Activated T-helper 1 cell treated with anti-CD3 and anti-CD28 coated beads, Interleukin-12 subunit alpha, Interleukin-12 subunit beta, Interleukin-2, Interleukin-4 antibody, amounts not matched to agents 30 ng/mL and 10 ng/mL and 1 ng/mL, durations not matched to agents 14 hours and 24 hours and 36 hours (primary cell): ENCODE results near the gene CENPF. TPM values are rescaled to one million over a fixed set of nuclear protein-coding genes. Genes with fewer than 3 reads are reported as not detected.

Experiments
- DNase-seq: peaks from one replicate; pipeline ENCODE4 v3.0.0; 2021; ENCODE audit warnings: low spot score
- H3K27ac Mint-ChIP-seq: one replicate; pipeline ENCODE4 v1.8.0; 2021; ENCODE audit warnings: mild to moderate bottlenecking, mixed read lengths
- H3K27me3 Mint-ChIP-seq: one replicate; pipeline ENCODE4 v1.8.0; 2022; ENCODE audit warnings: mild to moderate bottlenecking, moderate library complexity, mixed read lengths; ENCODE audit not compliant: insufficient read depth
- H3K36me3 Mint-ChIP-seq: one replicate; pipeline ENCODE4 v1.8.0; 2021; ENCODE audit warnings: low read depth, mixed read lengths
- H3K4me1 Mint-ChIP-seq: one replicate; pipeline ENCODE4 v1.8.0; 2021; ENCODE audit warnings: low read depth, mixed read lengths
- H3K4me3 Mint-ChIP-seq: one replicate; pipeline ENCODE4 v1.8.0; 2021; ENCODE audit warnings: mild to moderate bottlenecking, moderate library complexity, mixed read lengths
- H3K9me3 Mint-ChIP-seq: one replicate; pipeline ENCODE4 v1.8.0; 2021; ENCODE audit warnings: mixed read lengths
- intact Hi-C: fragments of 100-400 bp; cut with micrococcal nuclease; formaldehyde crosslinking; loops from one replicate; pipeline ENCODE4 v1.15.1; 2024
- total RNA-seq: library from RNA; stranded (reverse); gene quantifications from 2 replicates; pipeline ENCODE4 v1.2.3, GENCODE V29; 2022

CENPF gene, protein sequence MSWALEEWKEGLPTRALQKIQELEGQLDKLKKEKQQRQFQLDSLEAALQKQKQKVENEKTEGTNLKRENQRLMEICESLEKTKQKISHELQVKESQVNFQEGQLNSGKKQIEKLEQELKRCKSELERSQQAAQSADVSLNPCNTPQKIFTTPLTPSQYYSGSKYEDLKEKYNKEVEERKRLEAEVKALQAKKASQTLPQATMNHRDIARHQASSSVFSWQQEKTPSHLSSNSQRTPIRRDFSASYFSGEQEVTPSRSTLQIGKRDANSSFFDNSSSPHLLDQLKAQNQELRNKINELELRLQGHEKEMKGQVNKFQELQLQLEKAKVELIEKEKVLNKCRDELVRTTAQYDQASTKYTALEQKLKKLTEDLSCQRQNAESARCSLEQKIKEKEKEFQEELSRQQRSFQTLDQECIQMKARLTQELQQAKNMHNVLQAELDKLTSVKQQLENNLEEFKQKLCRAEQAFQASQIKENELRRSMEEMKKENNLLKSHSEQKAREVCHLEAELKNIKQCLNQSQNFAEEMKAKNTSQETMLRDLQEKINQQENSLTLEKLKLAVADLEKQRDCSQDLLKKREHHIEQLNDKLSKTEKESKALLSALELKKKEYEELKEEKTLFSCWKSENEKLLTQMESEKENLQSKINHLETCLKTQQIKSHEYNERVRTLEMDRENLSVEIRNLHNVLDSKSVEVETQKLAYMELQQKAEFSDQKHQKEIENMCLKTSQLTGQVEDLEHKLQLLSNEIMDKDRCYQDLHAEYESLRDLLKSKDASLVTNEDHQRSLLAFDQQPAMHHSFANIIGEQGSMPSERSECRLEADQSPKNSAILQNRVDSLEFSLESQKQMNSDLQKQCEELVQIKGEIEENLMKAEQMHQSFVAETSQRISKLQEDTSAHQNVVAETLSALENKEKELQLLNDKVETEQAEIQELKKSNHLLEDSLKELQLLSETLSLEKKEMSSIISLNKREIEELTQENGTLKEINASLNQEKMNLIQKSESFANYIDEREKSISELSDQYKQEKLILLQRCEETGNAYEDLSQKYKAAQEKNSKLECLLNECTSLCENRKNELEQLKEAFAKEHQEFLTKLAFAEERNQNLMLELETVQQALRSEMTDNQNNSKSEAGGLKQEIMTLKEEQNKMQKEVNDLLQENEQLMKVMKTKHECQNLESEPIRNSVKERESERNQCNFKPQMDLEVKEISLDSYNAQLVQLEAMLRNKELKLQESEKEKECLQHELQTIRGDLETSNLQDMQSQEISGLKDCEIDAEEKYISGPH (N-terminal part only)
- 51.7 and 52.3 TPM in 2 replicates for total RNA-seq

DNA sequence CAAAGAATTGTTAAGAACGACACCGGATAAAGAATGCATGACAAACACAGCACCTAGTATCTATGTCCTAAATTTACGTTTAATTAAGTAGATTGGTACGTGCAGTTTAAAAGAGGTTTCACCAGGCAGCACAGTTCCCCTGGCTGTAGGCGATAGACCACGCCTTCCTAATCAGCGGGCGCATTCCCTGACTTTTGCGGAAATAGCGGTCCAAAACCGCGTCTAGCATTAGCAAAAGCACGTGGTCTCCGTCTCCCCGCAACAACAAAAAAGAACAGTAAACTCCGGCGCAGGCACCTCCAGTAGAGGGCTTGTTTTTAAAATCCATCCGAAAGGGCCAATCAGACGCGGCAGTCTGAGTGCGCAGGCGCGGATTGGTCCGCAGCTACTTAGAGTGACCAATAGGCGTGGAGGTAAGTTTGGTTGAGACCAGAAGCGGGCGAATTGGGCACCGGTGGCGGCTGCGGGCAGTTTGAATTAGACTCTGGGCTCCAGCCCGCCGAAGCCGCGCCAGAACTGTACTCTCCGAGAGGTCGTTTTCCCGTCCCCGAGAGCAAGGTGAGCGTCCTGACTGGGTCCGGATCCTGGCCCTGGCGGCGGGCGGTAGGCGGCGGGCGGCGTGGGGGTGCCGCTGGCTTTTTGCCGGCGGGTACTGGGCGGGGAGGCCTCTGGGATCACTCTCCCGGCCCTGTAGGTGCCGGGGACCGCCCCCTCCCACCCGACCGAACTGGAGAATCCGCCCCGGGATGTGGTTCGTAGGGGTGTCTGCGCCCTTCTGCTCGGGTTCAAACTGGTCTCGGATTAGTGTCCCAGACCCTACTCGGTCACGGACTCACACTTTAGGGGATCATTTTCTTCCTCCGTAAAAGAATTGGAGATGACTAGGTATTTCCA, at the start of gene CENPF:
Gene CENPF (plus strand): TSS at position 432 of the 894 bp plus-strand sequence. CDS start 10,560 bp downstream, outside the sequence.
- Mint-ChIP-seq H3K4me1 (peaks cover 17% of the 10 kb centered on the region), H3K4me3 (peak within 1 kb of the TSS; percentile 93), H3K27ac (peak within 1 kb of the TSS; percentile 94), H3K27me3 (no peaks in the 10 kb centered on the region), H3K36me3 (no peaks in the 10 kb centered on the region), H3K9me3 (no peaks in the 10 kb centered on the region)
- intact Hi-C loops: loop anchor here (1.0 to 5.0 kb wide), 7 partner anchors 14 to 391 kb away; partner anchors contain the start of gene SMYD2
- DNase-seq: peak; percentile 94

DNA sequence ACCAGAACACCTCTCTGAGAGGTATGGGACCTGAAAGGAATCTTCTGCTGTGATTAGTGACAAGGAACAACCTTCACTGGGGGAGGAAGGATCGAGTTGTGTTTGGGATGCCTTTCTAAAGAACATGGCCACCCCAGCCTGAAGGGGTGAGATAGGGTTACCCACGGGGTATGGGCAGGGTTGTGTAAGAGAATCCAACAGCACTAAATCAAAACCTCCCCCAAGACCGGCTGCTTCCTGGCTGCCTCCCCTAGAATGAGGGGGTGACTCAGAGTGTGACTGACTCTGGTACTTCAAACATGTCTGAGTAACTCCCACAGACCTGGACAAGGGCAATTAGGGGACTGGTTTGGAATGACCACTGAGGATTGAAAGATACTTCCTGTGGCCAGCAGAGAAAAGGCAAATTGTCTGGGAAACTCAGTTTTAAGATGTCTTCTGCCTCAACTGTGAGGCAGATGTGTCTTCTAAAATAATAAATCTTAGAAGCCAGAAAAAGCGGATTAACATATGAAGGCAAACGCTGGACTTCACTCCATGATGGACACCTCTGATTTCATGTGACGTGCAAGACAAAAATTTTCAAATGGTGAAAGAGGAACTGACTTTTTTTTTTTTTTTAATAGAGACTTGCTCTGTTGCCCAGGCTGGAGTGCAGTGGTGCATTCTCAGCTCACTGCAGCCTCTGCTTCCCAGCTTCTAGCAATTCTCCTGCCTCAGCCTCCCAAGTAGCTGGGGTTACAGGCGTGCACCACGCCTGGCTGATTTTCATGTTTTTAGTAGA, 44.9 kb upstream of the CENPF start:
- Mint-ChIP-seq H3K9me3 (no peaks in the 10 kb centered on the region), H3K4me3 (no peak overlapping the region), H3K36me3 (no peaks in the 10 kb centered on the region), H3K27me3 (peaks cover 42% of the 10 kb centered on the region), H3K4me1 (no peaks in the 10 kb centered on the region), H3K27ac (no peak overlapping the region)
- DNase-seq: no peak
- intact Hi-C loops: no loop called here

DNA sequence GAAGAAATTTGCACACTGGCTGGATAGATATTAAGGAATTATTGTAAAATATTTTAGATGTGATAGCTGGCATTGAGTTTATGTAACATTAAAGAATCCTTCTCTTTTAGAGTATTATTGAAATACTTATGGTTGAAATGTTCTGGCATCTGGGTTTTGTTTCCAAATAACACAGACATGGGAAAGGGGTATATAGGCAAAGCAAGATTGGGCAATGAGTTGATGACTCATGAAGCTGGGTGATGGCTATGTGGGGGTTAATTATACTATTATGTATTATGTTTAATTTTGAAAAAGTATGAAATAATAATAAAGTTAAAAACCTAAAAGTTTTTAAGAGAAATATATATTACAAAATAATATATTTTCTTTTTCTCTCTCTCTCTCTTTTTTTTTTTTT, 39.1 kb upstream of the CENPF start:
- no peaks in the 10 kb centered on the region for H3K36me3 Mint-ChIP-seq
- H3K27me3 Mint-ChIP-seq: peaks cover 24% of the 10 kb centered on the region
- no peak for DNase-seq
- H3K27ac Mint-ChIP-seq: no peak overlapping the region
- intact Hi-C loops: no loop called here
- no peaks in the 10 kb centered on the region for H3K9me3 Mint-ChIP-seq
- no peak overlapping the region for H3K4me3 Mint-ChIP-seq
- H3K4me1 Mint-ChIP-seq: no peaks in the 10 kb centered on the region

DNA sequence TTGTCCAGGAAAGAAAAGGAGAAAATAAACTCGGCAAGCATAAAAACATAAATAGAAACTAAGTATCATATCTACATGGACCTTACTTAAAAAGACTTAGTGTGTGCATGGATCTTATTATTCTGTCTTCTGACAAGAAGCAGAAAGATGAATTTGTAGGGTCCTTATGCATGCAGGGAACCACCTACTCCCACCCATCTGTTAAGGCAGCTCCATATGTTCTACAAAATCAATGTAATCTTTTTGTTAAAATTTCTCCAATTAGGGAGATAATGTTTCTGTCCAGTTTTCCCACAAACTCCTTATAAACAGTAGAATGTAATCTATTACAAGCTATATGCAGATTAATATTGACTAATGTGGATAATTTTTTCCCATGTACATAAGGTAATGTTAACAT, 37.7 kb upstream of the CENPF start:
- H3K9me3 Mint-ChIP-seq: no peaks in the 10 kb centered on the region
- H3K4me3 Mint-ChIP-seq: no peak overlapping the region
- no peaks in the 10 kb centered on the region for H3K36me3 Mint-ChIP-seq
- DNase-seq: no peak
- H3K27me3 Mint-ChIP-seq: peaks cover 22% of the 10 kb centered on the region
- intact Hi-C loops: no loop called here
- no peaks in the 10 kb centered on the region for H3K4me1 Mint-ChIP-seq
- H3K27ac Mint-ChIP-seq: no peak overlapping the region

DNA sequence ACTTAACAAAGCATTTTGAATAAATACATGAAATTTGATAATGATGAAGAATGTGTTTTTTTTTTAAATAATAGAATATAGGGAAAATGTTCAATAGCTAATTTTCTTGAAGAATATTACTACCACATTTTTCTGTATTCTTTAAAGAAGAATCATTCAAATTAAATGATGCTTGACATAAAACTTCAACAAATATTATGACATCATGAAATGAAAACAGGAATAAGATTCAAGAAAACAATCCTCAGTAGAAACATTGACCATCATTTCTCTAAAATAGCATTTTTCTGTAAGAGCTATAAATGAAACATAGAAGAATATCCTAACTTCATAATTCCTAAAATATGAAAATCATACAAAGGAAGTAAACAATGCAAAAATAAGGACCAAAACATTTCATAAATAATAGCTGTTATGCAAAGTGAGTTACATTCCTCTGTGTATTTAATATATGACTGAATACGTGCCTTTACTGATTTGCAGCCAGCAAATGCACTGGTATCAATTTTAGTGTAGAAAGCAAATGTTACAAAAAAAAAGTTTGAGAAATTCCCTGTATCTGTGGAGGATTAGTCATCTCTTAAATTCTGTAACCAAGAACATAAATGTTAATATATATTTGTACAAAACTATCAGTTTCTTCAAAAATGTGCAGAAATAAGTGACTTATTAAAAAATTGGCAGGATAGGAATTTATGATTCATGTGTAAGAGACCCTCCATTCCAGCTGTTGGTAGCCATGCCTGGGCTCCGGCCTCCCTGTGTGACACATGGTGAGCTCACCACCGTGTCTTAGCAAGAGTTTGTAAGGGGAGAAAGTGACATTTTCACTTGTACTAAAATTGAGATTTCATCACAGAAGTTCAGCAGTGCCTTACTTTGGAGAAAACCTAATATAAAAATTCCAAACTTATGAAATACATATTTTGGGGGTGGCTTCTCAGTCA, 36.6 kb upstream of the CENPF start:
- Mint-ChIP-seq H3K36me3 (no peaks in the 10 kb centered on the region), H3K27me3 (peaks cover 17% of the 10 kb centered on the region), H3K4me1 (no peaks in the 10 kb centered on the region), H3K4me3 (no peak overlapping the region), H3K27ac (no peak overlapping the region), H3K9me3 (no peaks in the 10 kb centered on the region)
- intact Hi-C loops: no loop called here
- DNase-seq: no peak

DNA sequence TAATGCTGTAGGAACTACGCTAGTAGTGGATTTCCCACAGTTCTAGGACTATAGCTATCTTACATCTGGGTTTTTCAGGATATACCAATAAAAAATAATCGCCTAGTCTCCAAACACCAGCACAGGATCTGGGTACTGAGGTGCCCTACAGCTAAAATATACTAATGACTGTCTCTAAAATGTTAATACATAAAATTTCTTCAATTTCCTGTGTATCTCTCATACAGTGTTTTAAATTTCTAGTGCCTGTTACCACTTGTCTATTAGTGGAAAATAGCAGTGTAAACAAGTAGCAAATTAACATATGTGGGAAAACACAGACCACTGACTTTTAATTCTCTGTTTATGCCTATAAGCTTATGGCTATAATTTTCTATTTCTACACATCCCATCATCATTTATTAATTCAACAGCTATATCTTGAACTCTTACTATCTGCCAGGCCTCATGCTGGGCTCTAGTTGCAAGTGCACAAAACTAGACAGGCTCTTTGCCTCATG, 35.5 kb upstream of the CENPF start:
- DNase-seq: no peak
- Mint-ChIP-seq H3K27me3 (peaks cover 12% of the 10 kb centered on the region), H3K27ac (no peak overlapping the region), H3K4me1 (no peaks in the 10 kb centered on the region), H3K36me3 (no peaks in the 10 kb centered on the region), H3K4me3 (no peak overlapping the region), H3K9me3 (no peaks in the 10 kb centered on the region)
- intact Hi-C loops: no loop called here

DNA sequence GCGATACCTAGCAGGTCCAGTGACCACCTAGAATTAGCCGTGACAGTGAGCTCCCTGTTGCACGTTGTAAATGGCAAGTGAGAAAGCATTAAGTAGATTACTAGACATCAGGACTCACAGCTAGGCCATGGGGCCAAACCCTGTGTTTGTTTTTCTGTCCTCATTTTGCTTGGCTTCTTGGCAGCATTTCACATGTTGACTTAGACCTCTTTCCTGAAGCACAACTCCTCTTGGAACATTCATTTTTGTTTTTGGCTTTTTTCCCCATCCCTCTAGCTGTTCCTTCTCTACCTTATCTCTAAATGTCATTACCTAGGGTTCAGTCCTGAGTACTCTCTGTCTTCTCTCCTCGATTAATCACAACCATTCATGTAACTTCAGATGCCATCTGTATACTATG, 34.7 kb upstream of the CENPF start:
- H3K27ac Mint-ChIP-seq: no peak overlapping the region
- H3K9me3 Mint-ChIP-seq: no peaks in the 10 kb centered on the region
- H3K27me3 Mint-ChIP-seq: peaks cover 12% of the 10 kb centered on the region
- no peak for DNase-seq
- H3K4me3 Mint-ChIP-seq: no peak overlapping the region
- no peaks in the 10 kb centered on the region for H3K4me1 Mint-ChIP-seq
- intact Hi-C loops: no loop called here
- no peaks in the 10 kb centered on the region for H3K36me3 Mint-ChIP-seq

DNA sequence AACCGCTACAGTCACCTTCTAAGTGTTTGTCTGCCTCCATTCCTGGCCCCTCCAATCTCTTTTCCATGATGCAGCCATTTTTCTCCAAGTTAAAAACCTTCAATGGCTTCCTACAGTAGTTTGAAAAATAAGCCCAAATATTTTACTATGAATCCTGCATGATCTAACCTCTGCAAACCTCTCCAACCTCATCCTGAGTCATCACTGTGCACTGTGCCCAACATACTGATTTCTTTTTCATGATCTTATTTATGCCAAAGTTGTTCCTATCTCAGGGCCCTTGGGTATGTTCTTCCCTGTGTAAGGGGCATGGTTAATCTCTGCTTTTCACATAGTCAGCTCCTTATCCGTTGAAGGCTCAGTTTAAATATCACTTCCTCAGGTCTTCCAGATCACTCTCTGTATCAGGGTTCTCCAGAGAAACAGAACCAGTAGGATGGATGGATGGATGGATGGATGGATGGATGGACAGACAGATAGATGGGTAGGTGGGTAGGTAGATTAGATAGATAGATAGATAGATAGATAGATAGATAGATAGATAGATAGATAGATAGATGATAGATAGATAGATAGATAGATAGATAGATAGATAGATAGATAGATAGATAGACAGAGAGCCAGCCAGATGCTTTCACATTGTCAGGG, 33.5 kb upstream of the CENPF start:
- H3K9me3 Mint-ChIP-seq: peaks cover 3% of the 10 kb centered on the region
- H3K27me3 Mint-ChIP-seq: peaks cover 10% of the 10 kb centered on the region
- H3K4me1 Mint-ChIP-seq: no peaks in the 10 kb centered on the region
- no peak overlapping the region for H3K27ac Mint-ChIP-seq
- no peak overlapping the region for H3K4me3 Mint-ChIP-seq
- no peaks in the 10 kb centered on the region for H3K36me3 Mint-ChIP-seq
- intact Hi-C loops: no loop called here
- DNase-seq: no peak

DNA sequence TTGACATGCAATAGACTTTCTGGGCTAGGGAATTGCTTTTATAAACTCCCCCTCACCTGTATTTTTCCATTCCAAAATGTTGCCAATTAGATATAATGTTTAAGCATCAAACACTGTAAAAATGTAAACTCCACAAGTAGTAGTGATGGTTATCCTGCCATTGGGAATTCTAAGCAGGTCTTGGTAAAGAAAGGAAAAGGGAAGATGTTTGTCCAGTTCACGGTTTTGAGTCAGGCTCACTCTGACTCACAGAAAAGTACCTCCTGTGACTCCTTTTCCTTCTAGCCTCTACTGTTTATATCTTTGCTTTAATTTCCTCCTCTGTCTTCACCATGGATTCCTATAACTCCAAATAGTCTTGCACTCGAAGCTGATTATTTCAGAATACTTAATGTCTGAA, 32.6 kb upstream of the CENPF start:
- Mint-ChIP-seq H3K27ac (no peak overlapping the region), H3K27me3 (peaks cover 4% of the 10 kb centered on the region), H3K9me3 (peaks cover 6% of the 10 kb centered on the region), H3K4me1 (no peaks in the 10 kb centered on the region), H3K36me3 (no peaks in the 10 kb centered on the region), H3K4me3 (no peak overlapping the region)
- intact Hi-C loops: no loop called here
- DNase-seq: no peak

DNA sequence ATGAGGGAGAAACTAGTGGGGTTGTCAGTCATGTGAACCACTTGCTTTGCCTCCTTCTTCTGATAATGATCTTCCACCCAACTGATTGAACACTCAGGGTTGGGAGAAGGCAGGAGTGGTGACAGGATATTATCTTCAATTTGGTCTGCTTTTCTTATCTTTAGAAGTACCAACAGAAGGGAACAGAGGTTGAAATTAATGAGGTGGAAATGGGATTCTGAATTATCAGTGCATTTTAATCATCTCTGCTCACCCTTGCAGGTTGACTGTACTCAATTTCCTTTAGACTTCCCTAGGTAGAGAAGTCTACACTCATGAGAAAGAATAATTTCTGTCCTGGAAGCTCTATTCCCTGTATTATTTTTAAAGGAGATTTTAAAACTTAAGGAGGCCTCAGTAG, 31.7 kb upstream of the CENPF start:
- Mint-ChIP-seq H3K4me1 (no peaks in the 10 kb centered on the region), H3K36me3 (peaks cover 4% of the 10 kb centered on the region), H3K27ac (no peak overlapping the region), H3K27me3 (peaks cover 3% of the 10 kb centered on the region), H3K4me3 (no peak overlapping the region), H3K9me3 (peaks cover 13% of the 10 kb centered on the region)
- intact Hi-C loops: no loop called here
- no peak for DNase-seq
